AG10803 (cell line): ENCODE results near the gene RAB10.
"Not testable (repeated sequence)": the region's sequence is repeated elsewhere in the genome, so short reads cannot be mapped to it uniquely, and the experiment has no call there.

Source experiments
- DNase-seq: peaks from one replicate; pipeline ENCODE4 v3.0.0; 2010; ENCODE audit warnings: low read depth
- H3K4me3 ChIP-seq: 2 replicates; pipeline ENCODE4 v1.5.1; 2011; ENCODE audit warnings: mild to moderate bottlenecking, low read length, control low read depth
- TF ChIP-seq, protein P1 (sequence below): conservative IDR thresholded peaks from 2 replicates; pipeline ENCODE4 v1.5.1; 2011; ENCODE audit warnings: mild to moderate bottlenecking, low read length, control low read depth, inconsistent platforms

Gene RAB10

DNA sequence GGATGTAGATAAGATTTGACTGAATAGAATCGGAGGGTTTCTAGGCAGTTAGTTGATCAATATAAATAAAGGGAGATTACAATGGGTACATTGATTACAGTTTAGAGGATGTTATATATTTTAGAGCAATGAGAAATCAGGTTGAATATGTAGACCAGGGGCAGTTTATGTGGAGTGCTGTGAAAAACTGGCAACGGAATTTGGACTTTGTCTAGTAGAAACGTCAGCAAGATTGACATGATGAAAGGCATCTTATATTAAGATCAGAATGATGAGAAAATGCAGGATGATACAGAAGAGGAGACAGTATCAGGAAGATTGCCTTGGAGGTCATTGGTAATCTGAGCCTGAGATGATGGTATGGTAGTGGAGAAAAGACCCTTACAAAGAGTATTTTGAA is 39.9 kb downstream of the RAB10 start:
- H3K4me3 ChIP-seq: no peak overlapping the region
- no peak for DNase-seq
- TF ChIP-seq, protein P1, sequence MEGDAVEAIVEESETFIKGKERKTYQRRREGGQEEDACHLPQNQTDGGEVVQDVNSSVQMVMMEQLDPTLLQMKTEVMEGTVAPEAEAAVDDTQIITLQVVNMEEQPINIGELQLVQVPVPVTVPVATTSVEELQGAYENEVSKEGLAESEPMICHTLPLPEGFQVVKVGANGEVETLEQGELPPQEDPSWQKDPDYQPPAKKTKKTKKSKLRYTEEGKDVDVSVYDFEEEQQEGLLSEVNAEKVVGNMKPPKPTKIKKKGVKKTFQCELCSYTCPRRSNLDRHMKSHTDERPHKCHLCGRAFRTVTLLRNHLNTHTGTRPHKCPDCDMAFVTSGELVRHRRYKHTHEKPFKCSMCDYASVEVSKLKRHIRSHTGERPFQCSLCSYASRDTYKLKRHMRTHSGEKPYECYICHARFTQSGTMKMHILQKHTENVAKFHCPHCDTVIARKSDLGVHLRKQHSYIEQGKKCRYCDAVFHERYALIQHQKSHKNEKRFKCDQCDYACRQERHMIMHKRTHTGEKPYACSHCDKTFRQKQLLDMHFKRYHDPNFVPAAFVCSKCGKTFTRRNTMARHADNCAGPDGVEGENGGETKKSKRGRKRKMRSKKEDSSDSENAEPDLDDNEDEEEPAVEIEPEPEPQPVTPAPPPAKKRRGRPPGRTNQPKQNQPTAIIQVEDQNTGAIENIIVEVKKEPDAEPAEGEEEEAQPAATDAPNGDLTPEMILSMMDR: no peak

DNA sequence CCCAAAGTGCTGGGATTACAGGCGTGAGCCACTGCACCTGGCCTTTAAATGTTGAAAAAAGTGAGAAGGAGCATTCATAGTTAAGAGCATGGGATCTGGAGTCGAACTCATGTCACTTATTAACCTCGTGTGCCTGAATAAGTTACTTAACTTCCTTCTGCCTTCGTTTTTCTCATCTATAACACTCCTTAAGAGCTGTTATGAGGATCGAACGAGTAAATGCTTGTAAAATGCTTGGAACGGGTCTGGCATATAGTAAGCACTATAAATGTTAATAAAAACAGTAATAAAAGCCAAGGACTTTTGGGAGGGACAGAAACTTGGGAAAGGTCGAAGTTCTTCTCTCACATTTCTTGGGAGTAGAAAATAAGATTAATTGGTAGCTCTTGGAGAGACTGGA is 40.8 kb downstream of the RAB10 start:
- DNase-seq: no peak
- H3K4me3 ChIP-seq: no peak overlapping the region
- TF ChIP-seq, protein P1: no peak

DNA sequence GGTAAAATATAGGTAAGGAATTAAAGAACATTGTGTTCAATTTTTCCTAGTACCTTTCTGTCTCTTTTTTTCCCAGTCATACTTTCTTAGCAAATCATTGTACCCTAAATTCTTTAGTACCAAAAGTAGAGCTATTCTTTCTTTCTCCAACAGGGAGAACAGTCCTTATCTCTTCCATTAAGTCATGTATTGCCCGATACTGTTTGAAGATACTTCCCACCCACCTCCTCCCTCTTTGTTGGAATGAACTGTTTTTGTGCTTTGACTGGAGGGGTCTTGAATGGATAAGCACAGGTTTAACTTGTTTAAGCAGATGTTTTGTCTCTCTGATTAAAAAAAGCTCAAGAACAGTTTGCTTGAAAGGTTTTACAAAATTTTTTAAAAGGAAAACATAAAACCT is 41.3 kb downstream of the RAB10 start:
- no peak overlapping the region for H3K4me3 ChIP-seq
- TF ChIP-seq, protein P1: no peak
- no peak for DNase-seq

DNA sequence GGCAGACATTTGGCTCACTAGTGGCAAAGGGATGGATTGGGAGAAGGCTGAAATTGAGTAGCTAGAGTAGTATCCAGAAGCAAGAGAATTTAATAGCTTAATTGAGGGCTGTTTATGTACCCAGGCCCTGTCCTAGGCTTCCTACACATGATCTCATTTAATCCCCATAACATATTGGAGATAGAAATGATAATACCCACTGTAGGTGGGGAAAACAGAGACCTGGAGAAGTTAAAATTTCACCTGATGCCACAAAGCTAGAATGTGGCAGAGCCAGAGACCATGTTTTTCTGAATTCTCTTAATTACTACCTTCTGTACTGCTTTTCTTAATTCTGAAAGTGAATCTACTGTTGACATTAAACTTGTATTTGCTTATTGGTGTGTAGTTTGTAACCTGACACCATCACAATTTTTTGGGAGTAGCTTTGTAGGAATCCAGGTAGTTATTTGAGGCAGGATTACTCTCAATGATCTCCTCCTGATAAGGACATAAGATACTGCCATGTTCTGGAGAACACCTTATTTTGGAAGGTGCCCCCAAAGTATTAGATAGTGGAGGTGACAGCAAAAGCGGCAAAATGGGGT is 42.2 kb downstream of the RAB10 start:
- TF ChIP-seq, protein P1: no peak

DNA sequence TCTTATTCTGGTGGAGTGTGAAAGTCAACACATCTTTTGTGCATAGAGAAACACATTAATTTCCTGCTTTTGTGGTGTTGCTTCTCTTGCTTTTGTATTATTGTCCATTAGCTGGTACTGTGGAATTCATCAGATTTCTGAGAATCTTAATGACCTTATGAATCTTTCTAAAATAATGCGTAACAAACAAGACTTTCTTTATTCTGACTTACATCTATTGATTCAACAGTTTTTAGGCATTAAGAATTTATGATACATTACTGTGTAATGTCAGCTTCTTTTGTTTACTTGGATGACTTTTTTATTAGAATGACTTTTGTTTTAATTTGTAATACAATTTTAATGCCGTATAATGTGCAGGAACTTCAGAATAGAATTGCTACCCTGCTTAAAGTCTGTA is 43.4 kb downstream of the RAB10 start:
- no peak overlapping the region for H3K4me3 ChIP-seq
- TF ChIP-seq, protein P1: no peak
- no peak for DNase-seq

More for the DNA sequence above, 42.2 kb downstream of the RAB10 start:
- no peak overlapping the region for H3K4me3 ChIP-seq
- no peak for DNase-seq

DNA sequence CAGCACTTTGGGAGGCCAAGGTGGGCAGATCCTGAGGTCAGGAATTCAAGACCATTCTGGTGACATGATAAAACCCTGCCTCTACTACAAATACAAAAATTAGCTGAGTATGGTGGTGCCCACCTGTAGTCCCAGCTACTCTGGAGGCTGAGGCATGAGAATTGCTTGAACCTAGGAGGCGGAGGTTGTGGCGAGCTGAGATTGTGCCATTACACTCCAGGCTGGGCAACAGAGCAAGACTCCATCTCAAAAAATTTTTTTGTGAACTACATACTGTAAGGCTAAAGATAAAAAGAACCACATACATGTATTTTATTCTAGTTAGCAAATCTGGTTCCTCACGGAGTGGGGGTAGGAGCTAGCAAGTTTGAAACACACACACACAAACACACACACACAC is 45.1 kb downstream of the RAB10 start:
- H3K4me3 ChIP-seq: no peak overlapping the region
- no peak for DNase-seq
- TF ChIP-seq, protein P1: no peak

DNA sequence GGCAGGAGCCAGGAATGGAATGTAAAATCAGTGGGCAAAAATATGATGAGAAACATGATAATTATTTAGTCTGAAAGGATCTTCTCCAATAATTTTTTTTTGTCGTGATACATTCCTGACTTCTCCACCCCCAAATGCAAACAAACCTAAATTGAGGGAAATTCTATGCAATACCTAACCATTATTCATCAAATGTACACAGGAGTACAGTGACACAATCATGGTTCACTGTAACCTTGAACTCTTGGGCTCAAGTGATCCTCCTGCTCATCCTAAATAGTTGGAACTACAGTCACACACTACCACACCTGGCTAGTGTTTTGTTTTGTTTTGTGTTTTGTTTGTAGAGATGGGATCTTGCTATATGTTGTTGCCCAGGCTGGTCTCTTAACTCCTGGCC is 46.5 kb downstream of the RAB10 start:
- no peak for DNase-seq
- H3K4me3 ChIP-seq: no peak overlapping the region
- TF ChIP-seq, protein P1: no peak

DNA sequence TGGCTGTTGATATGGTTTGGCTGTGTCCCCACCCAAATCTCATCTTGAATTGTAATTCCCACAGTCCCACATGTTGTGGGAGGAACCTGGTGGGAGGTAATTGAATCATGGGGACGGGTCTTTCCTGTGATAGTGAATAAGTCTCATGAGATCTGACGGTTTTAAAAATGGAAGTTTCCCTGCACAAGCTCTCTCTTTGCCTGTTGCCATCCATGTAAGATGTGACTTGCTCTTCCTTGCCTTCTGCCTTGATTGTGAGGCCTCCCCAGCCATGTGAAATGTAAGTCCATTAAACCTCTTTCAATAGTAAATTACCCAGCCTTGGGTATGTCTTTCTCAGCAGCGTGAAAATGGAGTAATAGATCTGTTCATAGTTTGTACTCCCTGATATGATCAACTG is 47.0 kb downstream of the RAB10 start:
- H3K4me3 ChIP-seq, DNase-seq: not testable (repeated sequence)
